ENCODE data around the gene CHFR.

GRCh38 chr12:132839558-132840235 is 47.7 kb downstream of the CHFR start:
- TF ChIP-seq ELF4 (IDR thresholded peaks at IDR 0.05) = no peak
- no peak for TF ChIP-seq LEF1 (IDR thresholded peaks at IDR 0.05; ENCODE audit: borderline replicate concordance)
- TF ChIP-seq SP1 (IDR thresholded peaks at IDR 0.05) = no peak
- TF ChIP-seq TARDBP (IDR thresholded peaks at IDR 0.05) = no peak
- TF ChIP-seq FOXK2 (IDR thresholded peaks at IDR 0.05) = no peak
- TF ChIP-seq FOXM1 (IDR thresholded peaks at IDR 0.05; ENCODE audit: borderline replicate concordance) = no peak

Data from HEK293T (cell line).